Measurements from ENCODE around the gene PRRG1.

GRCh38 chrX:37349221-37350033, at the start of gene PRRG1:
- TF ChIP-seq POLR2A (IDR thresholded peaks at IDR 0.05; ENCODE audit: low read depth, low read length) (no peak), POLR2AphosphoS5 (IDR thresholded peaks at IDR 0.05; ENCODE audit: low read depth, low read length) (no peak), TAF1 (IDR thresholded peaks at IDR 0.05; ENCODE audit: borderline replicate concordance, low read depth, low read length) (no peak)

Data from GM12892 (cell line).